Measurements from ENCODE around the gene OPCML. TPM values are rescaled to one million over a fixed set of nuclear protein-coding genes. Genes with fewer than 3 reads are reported as not detected.

The OPCML gene
- total RNA-seq, 1 experiment from 2014 or later = not detected

- Histone ChIP-seq H3F3A (ENCODE audit: insufficient read depth, low read depth) (no peaks in the 10 kb centered on the region), H3K4me1 (replicated peaks; ENCODE audit: insufficient read depth) (no peaks in the 10 kb centered on the region), H3K4me2 (no peak overlapping the region), H2AFZ (no peak overlapping the region), H3K27me3 (ENCODE audit: insufficient read depth, low read depth) (0 out of 2 replicates have a peak, but pooled peaks cover 4% of the 10 kb centered on the region), H4K20me1 (ENCODE audit: insufficient read depth) (no peaks in the 10 kb centered on the region), H3K9me2 (ENCODE audit: insufficient read depth) (no peaks in the 10 kb centered on the region), H3K27ac (no peak overlapping the region), H3K36me3 (ENCODE audit: low read depth) (no peaks in the 10 kb centered on the region), H3K79me2 (ENCODE audit: low read depth) (no peaks in the 10 kb centered on the region), H3K4me3 (no peak overlapping the region), H3K9me3 (ENCODE audit: insufficient read depth, low read depth) (no peaks in the 10 kb centered on the region)
- CTCF ChIA-PET = no interaction called here
- no peak for DNase-seq
- intact Hi-C loops (cut with micrococcal nuclease; ENCODE audit: unreplicated experiment) = no loop called here
- POLR2A ChIA-PET (ENCODE audit: unreplicated experiment) = no interaction called here
- no peak for TF ChIP-seq EZH2 (IDR thresholded peaks at IDR 0.05; ENCODE audit: low read depth)
- no peak for TF ChIP-seq CTCF (conservative IDR thresholded peaks at IDR 0.05)
- BruUV-seq (replicated peaks) = no TSS peak
Observed at GRCh38 chr11:133171374-133171773, 360.9 kb downstream of the OPCML start.

GRCh38 chr11:133168016-133168415, 364.3 kb downstream of the OPCML start:
- Histone ChIP-seq H3K4me2 (no peak overlapping the region), H3K27me3 (ENCODE audit: insufficient read depth, low read depth) (peaks cover 16% of the 10 kb centered on the region; the same call in 1 of the 2 replicates), H3K27ac (no peak overlapping the region), H3K79me2 (ENCODE audit: low read depth) (no peaks in the 10 kb centered on the region), H4K20me1 (ENCODE audit: insufficient read depth) (no peaks in the 10 kb centered on the region), H3F3A (ENCODE audit: insufficient read depth, low read depth) (no peaks in the 10 kb centered on the region), H3K4me3 (no peak overlapping the region), H3K4me1 (replicated peaks; ENCODE audit: insufficient read depth) (no peaks in the 10 kb centered on the region), H3K9me3 (ENCODE audit: insufficient read depth, low read depth) (no peaks in the 10 kb centered on the region), H3K36me3 (ENCODE audit: low read depth) (no peaks in the 10 kb centered on the region), H3K9me2 (ENCODE audit: insufficient read depth) (no peaks in the 10 kb centered on the region), H2AFZ (no peak overlapping the region)
- no peak for DNase-seq
- intact Hi-C loops (cut with micrococcal nuclease; ENCODE audit: unreplicated experiment) = no loop called here
- TF ChIP-seq EZH2 (IDR thresholded peaks at IDR 0.05; ENCODE audit: low read depth) (no peak), CTCF (conservative IDR thresholded peaks at IDR 0.05) (no peak)
- ChIA-PET POLR2A (ENCODE audit: unreplicated experiment) (no interaction called here), CTCF (no interaction called here)
- no TSS peak for BruUV-seq (replicated peaks)

GRCh38 chr11:133166662-133167061, 365.6 kb downstream of the OPCML start:
- TF ChIP-seq EZH2 (IDR thresholded peaks at IDR 0.05; ENCODE audit: low read depth) (no peak), CTCF (conservative IDR thresholded peaks at IDR 0.05) (no peak)
- intact Hi-C loops (cut with micrococcal nuclease; ENCODE audit: unreplicated experiment) = no loop called here
- POLR2A ChIA-PET (ENCODE audit: unreplicated experiment) = no interaction called here

More at GRCh38 chr11:133166662-133167061, 365.6 kb downstream of the OPCML start:
- Histone ChIP-seq H3K27ac (no peak overlapping the region), H3F3A (ENCODE audit: insufficient read depth, low read depth) (no peaks in the 10 kb centered on the region), H3K9me2 (ENCODE audit: insufficient read depth) (no peaks in the 10 kb centered on the region), H3K27me3 (ENCODE audit: insufficient read depth, low read depth) (peaks cover 29% of the 10 kb centered on the region; the same call in 1 of the 2 replicates), H4K20me1 (ENCODE audit: insufficient read depth) (no peaks in the 10 kb centered on the region), H3K4me3 (no peak overlapping the region), H2AFZ (no peak overlapping the region), H3K4me1 (replicated peaks; ENCODE audit: insufficient read depth) (no peaks in the 10 kb centered on the region), H3K9me3 (ENCODE audit: insufficient read depth, low read depth) (no peaks in the 10 kb centered on the region), H3K4me2 (no peak overlapping the region), H3K79me2 (ENCODE audit: low read depth) (no peaks in the 10 kb centered on the region), H3K36me3 (ENCODE audit: low read depth) (no peaks in the 10 kb centered on the region)
- CTCF ChIA-PET = no interaction called here
- DNase-seq = no peak
- no TSS peak for BruUV-seq (replicated peaks)

Data from PC-9 (cell line).